Osteocyte (in vitro differentiated cells): ENCODE measurements around the gene ACOT12. TPM values are rescaled to one million over a fixed set of nuclear protein-coding genes. Genes with fewer than 3 reads are reported as not detected.
"Not testable (repeated sequence)": the region's sequence is repeated elsewhere in the genome, so short reads cannot be mapped to it uniquely, and the experiment has no call there.

Experiments
- DNase-seq: peaks from one replicate; pipeline ENCODE4 v3.0.0; 2021; ENCODE audit warnings: mixed read lengths; ENCODE audit not compliant: unreplicated experiment; ENCODE audit errors: extremely low spot score
- H3K27ac Mint-ChIP-seq: one replicate; pipeline ENCODE4 v1.8.0; 2021; ENCODE audit warnings: mild to moderate bottlenecking, mixed read lengths; ENCODE audit not compliant: unreplicated experiment
- H3K27me3 Mint-ChIP-seq: one replicate; pipeline ENCODE4 v1.8.0; 2021; ENCODE audit warnings: mixed read lengths; ENCODE audit not compliant: unreplicated experiment
- H3K36me3 Mint-ChIP-seq: one replicate; pipeline ENCODE4 v1.8.0; 2021; ENCODE audit warnings: mixed read lengths; ENCODE audit not compliant: unreplicated experiment
- H3K4me1 Mint-ChIP-seq: one replicate; pipeline ENCODE4 v1.8.0; 2021; ENCODE audit warnings: mixed read lengths; ENCODE audit not compliant: unreplicated experiment
- H3K4me3 Mint-ChIP-seq: one replicate; pipeline ENCODE4 v1.8.0; 2021; ENCODE audit warnings: mild to moderate bottlenecking, moderate library complexity, mixed read lengths; ENCODE audit not compliant: unreplicated experiment
- H3K9me3 Mint-ChIP-seq: one replicate; pipeline ENCODE4 v1.8.0; 2021; ENCODE audit warnings: mixed read lengths; ENCODE audit not compliant: unreplicated experiment
- total RNA-seq: library from RNA; stranded (reverse); gene quantifications from 2 replicates; pipeline ENCODE4 v1.2.1, GENCODE V29; 2021
- TF ChIP-seq, protein P1 (sequence below): fragments of 200-600 bp; sonication (generic); IDR thresholded peaks from 2 replicates; pipeline ENCODE4 v1.5.0; 2021; ENCODE audit warnings: antibody characterized with exemption, mild to moderate bottlenecking, moderate library complexity

Gene ACOT12
- total RNA-seq, 1 donor from 2014 or later: not detected

DNA sequence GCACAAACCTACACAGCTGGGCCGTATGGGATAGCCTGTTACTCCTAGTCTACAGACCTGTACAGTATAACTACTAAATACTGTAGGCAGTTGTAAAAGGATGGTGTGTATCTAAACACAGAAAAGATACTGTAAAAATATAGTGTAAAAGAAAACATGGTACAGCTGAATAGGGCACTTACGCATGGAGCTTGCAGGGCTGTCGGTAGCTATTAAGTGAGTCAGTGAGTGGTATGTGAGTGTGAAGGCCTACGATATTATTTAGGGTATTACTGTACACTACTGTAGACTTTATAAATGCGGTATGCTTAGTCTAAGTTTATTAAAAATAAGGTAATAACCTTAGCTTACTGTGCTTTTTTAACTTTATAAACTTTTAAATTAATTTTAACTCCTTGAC, 91.3 kb downstream of the ACOT12 start:
- Mint-ChIP-seq H3K27me3 (no peaks in the 10 kb centered on the region), H3K9me3 (no peaks in the 10 kb centered on the region), H3K4me1 (peaks cover 26% of the 10 kb centered on the region), H3K36me3 (peaks cover 9% of the 10 kb centered on the region), H3K27ac (no peak overlapping the region), H3K4me3 (peak overlapping the region; percentile 96)
- TF ChIP-seq, protein P1, sequence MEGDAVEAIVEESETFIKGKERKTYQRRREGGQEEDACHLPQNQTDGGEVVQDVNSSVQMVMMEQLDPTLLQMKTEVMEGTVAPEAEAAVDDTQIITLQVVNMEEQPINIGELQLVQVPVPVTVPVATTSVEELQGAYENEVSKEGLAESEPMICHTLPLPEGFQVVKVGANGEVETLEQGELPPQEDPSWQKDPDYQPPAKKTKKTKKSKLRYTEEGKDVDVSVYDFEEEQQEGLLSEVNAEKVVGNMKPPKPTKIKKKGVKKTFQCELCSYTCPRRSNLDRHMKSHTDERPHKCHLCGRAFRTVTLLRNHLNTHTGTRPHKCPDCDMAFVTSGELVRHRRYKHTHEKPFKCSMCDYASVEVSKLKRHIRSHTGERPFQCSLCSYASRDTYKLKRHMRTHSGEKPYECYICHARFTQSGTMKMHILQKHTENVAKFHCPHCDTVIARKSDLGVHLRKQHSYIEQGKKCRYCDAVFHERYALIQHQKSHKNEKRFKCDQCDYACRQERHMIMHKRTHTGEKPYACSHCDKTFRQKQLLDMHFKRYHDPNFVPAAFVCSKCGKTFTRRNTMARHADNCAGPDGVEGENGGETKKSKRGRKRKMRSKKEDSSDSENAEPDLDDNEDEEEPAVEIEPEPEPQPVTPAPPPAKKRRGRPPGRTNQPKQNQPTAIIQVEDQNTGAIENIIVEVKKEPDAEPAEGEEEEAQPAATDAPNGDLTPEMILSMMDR: no peak
- no peak for DNase-seq

DNA sequence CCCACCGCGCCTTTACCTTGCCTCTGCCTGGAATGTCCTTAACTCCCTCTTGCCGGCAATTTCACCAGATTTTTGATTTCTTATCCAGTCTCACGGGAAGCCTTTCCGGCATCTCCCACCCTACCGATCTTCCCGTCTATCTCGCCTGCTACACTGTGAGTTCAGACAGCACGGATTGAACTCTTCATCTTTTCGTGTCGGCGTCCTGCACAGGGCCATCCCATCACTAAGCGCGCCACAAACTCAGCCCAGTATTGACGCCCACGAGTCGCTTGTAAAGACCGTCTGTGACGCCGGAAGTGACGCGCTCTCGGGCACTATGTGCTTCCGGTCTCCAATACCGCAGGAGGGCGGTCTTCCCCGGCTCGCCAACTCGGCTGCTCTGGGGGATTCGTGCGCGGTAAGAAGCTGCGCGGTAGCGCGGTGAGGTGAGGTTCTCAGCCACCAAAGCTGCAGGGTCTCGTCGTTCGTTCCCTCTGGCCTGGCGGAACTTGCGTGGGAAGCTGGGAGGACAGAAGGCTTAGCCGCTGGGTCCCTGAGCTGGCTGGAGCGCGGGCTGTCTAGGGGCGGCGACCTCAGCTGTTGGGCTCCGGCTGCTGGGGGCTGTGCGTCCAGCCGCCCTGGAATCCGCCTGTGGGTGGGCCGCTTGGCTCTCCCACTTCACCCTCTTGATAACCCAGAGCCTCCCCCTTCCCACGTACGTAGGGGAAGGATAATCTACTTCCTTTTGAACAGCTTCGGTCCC, 92.5 kb downstream of the ACOT12 start, which contains the start of gene ZCCHC9:
Gene ZCCHC9, plus strand, starts transcription at position 317 of the 745 bp plus-strand sequence. CDS start 3,171 bp downstream, outside the sequence.
- TF ChIP-seq, protein P1: peak; percentile 48
- Mint-ChIP-seq H3K4me3 (peak within 1 kb of the TSS; percentile 96), H3K4me1 (peaks cover 26% of the 10 kb centered on the region), H3K36me3 (peaks cover 9% of the 10 kb centered on the region), H3K27me3 (no peaks in the 10 kb centered on the region), H3K9me3 (no peaks in the 10 kb centered on the region), H3K27ac (peak within 1 kb of the TSS; percentile 99)
- DNase-seq: peak; percentile 95

GRCh38 chr5:81300921-81301270, 93.0 kb downstream of the ACOT12 start:
- no peak for DNase-seq
- Mint-ChIP-seq H3K9me3 (no peaks in the 10 kb centered on the region), H3K27me3 (no peaks in the 10 kb centered on the region), H3K27ac (peak overlapping the region; percentile 99), H3K4me1 (peaks cover 23% of the 10 kb centered on the region), H3K4me3 (peak overlapping the region; percentile 96), H3K36me3 (peaks cover 9% of the 10 kb centered on the region)
- TF ChIP-seq, protein P1: no peak

DNA sequence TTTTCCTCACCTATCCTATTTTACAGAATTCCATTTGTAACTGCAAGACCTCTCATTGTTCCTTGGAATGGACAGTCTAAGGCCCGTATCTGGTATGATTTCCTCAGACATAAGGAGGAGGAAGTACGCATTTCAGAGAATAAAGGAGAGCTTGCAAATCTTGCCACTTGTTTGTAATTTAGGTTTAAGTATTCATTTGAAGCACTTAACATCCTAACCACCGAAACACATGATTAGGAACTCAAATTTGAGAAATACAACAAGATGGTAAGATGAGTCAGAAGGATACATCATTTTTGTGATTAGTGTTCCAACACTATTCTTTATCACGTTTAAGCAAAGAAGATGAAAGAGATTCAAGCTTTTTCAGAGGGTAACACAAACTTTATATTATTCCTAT, 96.4 kb downstream of the ACOT12 start:
- no peak for DNase-seq
- Mint-ChIP-seq H3K4me1 (peaks cover 17% of the 10 kb centered on the region), H3K27ac (no peak overlapping the region), H3K4me3 (no peak overlapping the region), H3K36me3 (peaks cover 8% of the 10 kb centered on the region), H3K27me3 (no peaks in the 10 kb centered on the region), H3K9me3 (peaks cover 13% of the 10 kb centered on the region)
- TF ChIP-seq, protein P1: no peak

DNA sequence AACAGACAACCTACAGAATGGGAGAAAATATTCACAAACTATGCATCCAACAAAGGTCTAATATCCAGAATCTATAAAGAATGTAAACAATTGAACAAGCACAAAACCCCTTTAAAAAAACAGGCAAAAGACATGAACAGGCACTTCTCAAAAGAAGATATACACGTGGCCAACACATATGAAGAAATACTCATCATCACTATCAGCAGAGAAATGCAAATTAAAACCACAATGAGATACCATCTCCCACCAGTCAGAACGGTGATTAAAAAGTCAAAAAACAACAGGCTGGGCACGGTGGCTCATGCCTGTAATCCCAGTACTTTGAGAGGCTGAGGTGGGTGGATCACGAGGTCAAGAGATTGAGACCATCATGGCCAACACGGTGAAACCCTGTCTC, 99.9 kb downstream of the ACOT12 start:
- H3K9me3 Mint-ChIP-seq: peaks cover 23% of the 10 kb centered on the region
- H3K36me3 Mint-ChIP-seq: peaks cover 14% of the 10 kb centered on the region
- not testable (repeated sequence) for DNase-seq, H3K27me3 Mint-ChIP-seq, H3K27ac Mint-ChIP-seq, H3K4me3 Mint-ChIP-seq
- peaks cover 13% of the 10 kb centered on the region for H3K4me1 Mint-ChIP-seq
